ENCODE measurements around the gene AAGAB. TPM values are rescaled to one million over a fixed set of nuclear protein-coding genes. Genes with fewer than 3 reads are reported as not detected.
A peak's percentile ranks its signal among the peaks of the same experiment; 100 is the strongest.

Gene AAGAB
- total RNA-seq, 2 experiments from 2014 or later = 45.3 to 46.7 TPM

GRCh38 chr15:67177752-67178151 lies 76.7 kb downstream of the AAGAB start:
- H3K9me3 Mint-ChIP-seq = no peaks in the 10 kb centered on the region
- no peak overlapping the region for H3K4me3 Mint-ChIP-seq
- CTCF ChIA-PET = interaction anchor here (0.6 to 1.2 kb wide), 4 partner anchors 24 to 705 kb away, joined by 3 to 4 read pairs (median 3); no protein-coding TSS in a partner anchor
- H3K27me3 Mint-ChIP-seq = no peaks in the 10 kb centered on the region
- peaks cover 48% of the 10 kb centered on the region for H3K4me1 Mint-ChIP-seq
- DNase-seq = no peak
- H3K36me3 Mint-ChIP-seq (ENCODE audit: low read depth) = peaks cover 65% of the 10 kb centered on the region
- H3K27ac Mint-ChIP-seq = no peak overlapping the region
- POLR2A ChIA-PET = no interaction called here

GRCh38 chr15:67176195-67176971 lies 78.1 kb downstream of the AAGAB start:
- Mint-ChIP-seq H3K9me3 (no peaks in the 10 kb centered on the region), H3K4me1 (peaks cover 54% of the 10 kb centered on the region), H3K27me3 (no peaks in the 10 kb centered on the region), H3K27ac (peak overlapping the region; percentile 48), H3K36me3 (ENCODE audit: low read depth) (peaks cover 71% of the 10 kb centered on the region), H3K4me3 (no peak overlapping the region)
- no peak for DNase-seq
- POLR2A ChIA-PET = interaction anchor here (0.5 kb wide), 1 partner anchor 202 kb away, joined by 3 read pairs; no protein-coding TSS in a partner anchor
- CTCF ChIA-PET = interaction anchor here (1.3 kb wide), 1 partner anchor 188 kb away, joined by 3 read pairs; no protein-coding TSS in a partner anchor

- H3K9me3 Mint-ChIP-seq = no peaks in the 10 kb centered on the region
- ChIA-PET POLR2A (no interaction called here), CTCF (interaction anchor here (1.0 to 1.3 kb wide), 3 partner anchors 12 to 187 kb away, joined by 3 to 4 read pairs (median 3); no protein-coding TSS in a partner anchor)
- no peaks in the 10 kb centered on the region for H3K27me3 Mint-ChIP-seq
- no peak for DNase-seq
- peaks cover 54% of the 10 kb centered on the region for H3K4me1 Mint-ChIP-seq
- peak overlapping the region; percentile 48 for H3K27ac Mint-ChIP-seq
- peaks cover 78% of the 10 kb centered on the region for H3K36me3 Mint-ChIP-seq (ENCODE audit: low read depth)
- no peak overlapping the region for H3K4me3 Mint-ChIP-seq
These were observed 78.8 kb downstream of the AAGAB start for GRCh38 chr15:67175643-67176071.

GRCh38 chr15:67174864-67175573 lies 79.4 kb downstream of the AAGAB start:
- Mint-ChIP-seq H3K4me3 (no peak overlapping the region), H3K4me1 (peaks cover 54% of the 10 kb centered on the region), H3K27me3 (no peaks in the 10 kb centered on the region), H3K36me3 (ENCODE audit: low read depth) (peaks cover 83% of the 10 kb centered on the region), H3K9me3 (no peaks in the 10 kb centered on the region), H3K27ac (peak overlapping the region; percentile 86)
- DNase-seq = no peak
- ChIA-PET CTCF (interaction anchor here (1.0 to 1.2 kb wide), 2 partner anchors 13 to 99 kb away, joined by 3 to 4 read pairs; no protein-coding TSS in a partner anchor), POLR2A (no interaction called here)

GRCh38 chr15:67174446-67174845 lies 80.0 kb downstream of the AAGAB start:
- no peak for DNase-seq
- H3K4me1 Mint-ChIP-seq = peaks cover 54% of the 10 kb centered on the region
- CTCF ChIA-PET = interaction anchor here (1.0 to 1.2 kb wide), 2 partner anchors 14 to 98 kb away, joined by 3 to 4 read pairs; no protein-coding TSS in a partner anchor
- no peaks in the 10 kb centered on the region for H3K9me3 Mint-ChIP-seq
- POLR2A ChIA-PET = no interaction called here
- peak overlapping the region; percentile 58 for H3K27ac Mint-ChIP-seq
- no peak overlapping the region for H3K4me3 Mint-ChIP-seq
- H3K27me3 Mint-ChIP-seq = no peaks in the 10 kb centered on the region
- H3K36me3 Mint-ChIP-seq (ENCODE audit: low read depth) = peaks cover 84% of the 10 kb centered on the region

- Mint-ChIP-seq H3K4me3 (no peak overlapping the region), H3K27me3 (no peaks in the 10 kb centered on the region), H3K9me3 (no peaks in the 10 kb centered on the region), H3K4me1 (peaks cover 52% of the 10 kb centered on the region), H3K27ac (peak overlapping the region; percentile 31), H3K36me3 (ENCODE audit: low read depth) (peaks cover 84% of the 10 kb centered on the region)
- ChIA-PET CTCF (no interaction called here), POLR2A (interaction anchor here (0.6 kb wide), 1 partner anchor 23 kb away, joined by 4 read pairs; no protein-coding TSS in a partner anchor)
- DNase-seq = no peak
These were observed 80.7 kb downstream of the AAGAB start for GRCh38 chr15:67173786-67174185.

GRCh38 chr15:67173005-67173404 lies 81.5 kb downstream of the AAGAB start:
- Mint-ChIP-seq H3K27me3 (no peaks in the 10 kb centered on the region), H3K4me1 (peaks cover 53% of the 10 kb centered on the region), H3K4me3 (no peak overlapping the region), H3K9me3 (no peaks in the 10 kb centered on the region), H3K27ac (peak overlapping the region; percentile 31), H3K36me3 (ENCODE audit: low read depth) (peaks cover 86% of the 10 kb centered on the region)
- POLR2A ChIA-PET = interaction anchor here (0.6 kb wide), 1 partner anchor 22 kb away, joined by 4 read pairs; no protein-coding TSS in a partner anchor
- CTCF ChIA-PET = interaction anchor here (0.9 kb wide), 1 partner anchor 10 kb away, joined by 3 read pairs; no protein-coding TSS in a partner anchor
- no peak for DNase-seq

GRCh38 chr15:67172172-67172571 lies 82.3 kb downstream of the AAGAB start:
- no peak for DNase-seq
- H3K27ac Mint-ChIP-seq = peak overlapping the region; percentile 32
- no peak overlapping the region for H3K4me3 Mint-ChIP-seq
- H3K36me3 Mint-ChIP-seq (ENCODE audit: low read depth) = peaks cover 93% of the 10 kb centered on the region
- CTCF ChIA-PET = interaction anchor here (0.9 kb wide), 1 partner anchor 9 kb away, joined by 3 read pairs; no protein-coding TSS in a partner anchor
- POLR2A ChIA-PET = no interaction called here
- H3K4me1 Mint-ChIP-seq = peaks cover 53% of the 10 kb centered on the region
- H3K27me3 Mint-ChIP-seq = no peaks in the 10 kb centered on the region
- H3K9me3 Mint-ChIP-seq = no peaks in the 10 kb centered on the region

- POLR2A ChIA-PET = no interaction called here
- Mint-ChIP-seq H3K27me3 (no peaks in the 10 kb centered on the region), H3K36me3 (ENCODE audit: low read depth) (peaks cover 94% of the 10 kb centered on the region), H3K9me3 (no peaks in the 10 kb centered on the region), H3K4me1 (peaks cover 51% of the 10 kb centered on the region), H3K4me3 (no peak overlapping the region), H3K27ac (no peak overlapping the region)
- DNase-seq = no peak
- CTCF ChIA-PET = no interaction called here
These were observed 83.0 kb downstream of the AAGAB start for GRCh38 chr15:67171471-67171870.

GRCh38 chr15:67170143-67170925 lies 84.1 kb downstream of the AAGAB start:
- Mint-ChIP-seq H3K27ac (no peak overlapping the region), H3K36me3 (ENCODE audit: low read depth) (peaks cover 89% of the 10 kb centered on the region), H3K9me3 (no peaks in the 10 kb centered on the region), H3K4me3 (no peak overlapping the region), H3K4me1 (peaks cover 41% of the 10 kb centered on the region), H3K27me3 (no peaks in the 10 kb centered on the region)
- CTCF ChIA-PET = no interaction called here
- POLR2A ChIA-PET = no interaction called here
- no peak for DNase-seq

GRCh38 chr15:67168694-67169093 lies 85.8 kb downstream of the AAGAB start:
- Mint-ChIP-seq H3K4me3 (no peak overlapping the region), H3K27ac (no peak overlapping the region), H3K4me1 (peaks cover 27% of the 10 kb centered on the region), H3K27me3 (no peaks in the 10 kb centered on the region), H3K9me3 (no peaks in the 10 kb centered on the region), H3K36me3 (ENCODE audit: low read depth) (peaks cover 81% of the 10 kb centered on the region)
- no peak for DNase-seq
- POLR2A ChIA-PET = no interaction called here
- CTCF ChIA-PET = interaction anchor here (0.6 kb wide), 1 partner anchor 914 kb away, joined by 4 read pairs; no protein-coding TSS in a partner anchor

- peak overlapping the region; percentile 38 for H3K27ac Mint-ChIP-seq
- no peaks in the 10 kb centered on the region for H3K9me3 Mint-ChIP-seq
- H3K4me3 Mint-ChIP-seq = no peak overlapping the region
- no peak for DNase-seq
- POLR2A ChIA-PET = no interaction called here
- no peaks in the 10 kb centered on the region for H3K27me3 Mint-ChIP-seq
- peaks cover 71% of the 10 kb centered on the region for H3K36me3 Mint-ChIP-seq (ENCODE audit: low read depth)
- CTCF ChIA-PET = no interaction called here
- H3K4me1 Mint-ChIP-seq = peaks cover 19% of the 10 kb centered on the region
These were observed 87.4 kb downstream of the AAGAB start for GRCh38 chr15:67167091-67167490.

All from activated CD4-positive, alpha-beta T cell treated with anti-CD3 and anti-CD28 coated beads, Interleukin-2, amount 10 ng/mL, durations not matched to agents 7 days and 5 days (primary cell).